ENCODE measurements around the gene ACP3.

ACP3 gene

DNA sequence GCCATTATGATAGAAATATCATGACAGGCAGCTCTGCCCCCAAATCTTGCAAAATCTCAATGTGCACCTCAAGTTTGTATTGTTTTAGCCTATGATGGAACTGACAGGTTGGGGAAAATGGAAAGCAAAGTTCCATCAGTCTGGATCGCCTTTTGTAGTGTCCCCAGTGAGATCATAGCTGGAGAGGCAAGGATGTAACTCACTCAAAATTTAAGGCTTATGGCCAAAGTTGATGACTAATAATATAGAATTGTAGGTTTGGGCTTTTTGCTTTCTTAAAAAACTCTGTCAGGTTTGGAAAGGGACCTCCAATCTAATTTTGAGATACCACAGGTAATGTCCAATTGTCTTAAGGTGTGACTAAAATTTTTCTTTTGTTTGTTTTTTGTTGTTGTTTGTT is 1.4 kb upstream of the ACP3 start:
- H3K36me3 ChIP-seq (ENCODE audit: insufficient read depth, insufficient read length, low read length) = no peaks in the 10 kb centered on the region
- H3K9me3 ChIP-seq (ENCODE audit: insufficient read depth, low read length) = no peaks in the 10 kb centered on the region
- no peak overlapping the region for H3K4me3 ChIP-seq (ENCODE audit: insufficient read length, low read depth)
- no peaks in the 10 kb centered on the region for H3K4me1 ChIP-seq (ENCODE audit: insufficient read depth, insufficient read length)
- H3K9ac ChIP-seq (ENCODE audit: insufficient read length, low read depth) = no peak overlapping the region
- DNase-seq (ENCODE audit: low read depth, low spot score) = no peak
- no peaks in the 10 kb centered on the region for H3K27me3 ChIP-seq (ENCODE audit: insufficient read depth, insufficient read length)
- no peak for TF ChIP-seq YY1 (IDR thresholded peaks at IDR 0.05; ENCODE audit: insufficient read depth, insufficient read length)
- no peak for TF ChIP-seq ZNF274 (IDR thresholded peaks at IDR 0.05; ENCODE audit: low read depth, low read length)
- no peak for TF ChIP-seq SUZ12 (IDR thresholded peaks at IDR 0.05; ENCODE audit: extremely low read depth, insufficient read depth, insufficient read length)

DNA sequence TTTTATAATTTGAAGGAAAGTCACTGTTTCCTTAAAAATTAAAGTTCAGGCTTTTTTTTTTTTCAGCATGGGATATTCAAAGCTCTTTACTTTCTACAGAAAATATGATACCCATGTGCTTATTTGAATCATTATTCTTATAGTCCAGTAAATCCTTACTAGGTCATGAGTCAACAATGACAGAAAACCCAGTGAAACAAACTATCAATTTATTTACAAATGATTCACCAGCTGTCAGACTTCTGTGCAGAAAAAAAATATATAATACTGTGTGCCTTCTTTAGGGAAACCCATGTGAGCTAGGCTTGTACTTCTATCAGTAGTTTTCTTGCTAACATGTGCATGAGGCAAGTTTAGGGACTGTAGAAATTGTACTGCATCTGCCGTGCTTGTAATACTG is 1.2 kb downstream of the ACP3 start:
- no peak overlapping the region for H3K4me3 ChIP-seq (ENCODE audit: insufficient read length, low read depth)
- DNase-seq (ENCODE audit: low read depth, low spot score) = no peak

DNA sequence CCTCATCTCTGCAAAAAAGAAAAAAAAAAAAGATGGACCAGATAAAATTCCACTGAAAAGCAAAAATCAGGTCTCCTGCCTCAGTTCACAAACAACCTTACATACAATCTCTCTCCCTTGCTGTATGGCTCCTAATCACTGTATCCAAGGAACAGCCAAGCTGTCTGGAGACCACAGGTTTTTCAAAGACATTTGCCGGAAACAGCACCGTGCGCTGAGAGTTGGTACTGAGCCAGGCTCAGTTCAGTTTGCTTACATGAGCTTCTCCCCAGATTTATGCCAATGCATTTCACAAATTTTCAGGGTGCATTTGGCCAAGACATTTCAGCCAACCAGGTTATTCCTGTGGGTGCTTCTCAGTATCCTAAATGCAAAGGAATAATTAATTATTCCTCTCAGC is 4.1 kb downstream of the ACP3 start:
- DNase-seq (ENCODE audit: low read depth, low spot score) = no peak
- H3K36me3 ChIP-seq (ENCODE audit: insufficient read depth, insufficient read length, low read length) = no peaks in the 10 kb centered on the region
- no peak overlapping the region for H3K4me3 ChIP-seq (ENCODE audit: insufficient read length, low read depth)
- H3K4me1 ChIP-seq (ENCODE audit: insufficient read depth, insufficient read length) = no peaks in the 10 kb centered on the region
- no peaks in the 10 kb centered on the region for H3K9me3 ChIP-seq (ENCODE audit: insufficient read depth, low read length)
- H3K9ac ChIP-seq (ENCODE audit: insufficient read length, low read depth) = no peak overlapping the region
- no peak for TF ChIP-seq ZNF274 (IDR thresholded peaks at IDR 0.05; ENCODE audit: low read depth, low read length)
- no peak for TF ChIP-seq YY1 (IDR thresholded peaks at IDR 0.05; ENCODE audit: insufficient read depth, insufficient read length)
- no peak for TF ChIP-seq SUZ12 (IDR thresholded peaks at IDR 0.05; ENCODE audit: extremely low read depth, insufficient read depth, insufficient read length)
- H3K27me3 ChIP-seq (ENCODE audit: insufficient read depth, insufficient read length) = no peaks in the 10 kb centered on the region

More for the DNA sequence above, 1.2 kb downstream of the ACP3 start:
- Histone ChIP-seq H3K36me3 (ENCODE audit: insufficient read depth, insufficient read length, low read length) (no peaks in the 10 kb centered on the region), H3K27me3 (ENCODE audit: insufficient read depth, insufficient read length) (no peaks in the 10 kb centered on the region), H3K9me3 (ENCODE audit: insufficient read depth, low read length) (no peaks in the 10 kb centered on the region), H3K9ac (ENCODE audit: insufficient read length, low read depth) (no peak overlapping the region), H3K4me1 (ENCODE audit: insufficient read depth, insufficient read length) (no peaks in the 10 kb centered on the region)
- TF ChIP-seq SUZ12 (IDR thresholded peaks at IDR 0.05; ENCODE audit: extremely low read depth, insufficient read depth, insufficient read length) (no peak), YY1 (IDR thresholded peaks at IDR 0.05; ENCODE audit: insufficient read depth, insufficient read length) (no peak), ZNF274 (IDR thresholded peaks at IDR 0.05; ENCODE audit: low read depth, low read length) (no peak)

DNA sequence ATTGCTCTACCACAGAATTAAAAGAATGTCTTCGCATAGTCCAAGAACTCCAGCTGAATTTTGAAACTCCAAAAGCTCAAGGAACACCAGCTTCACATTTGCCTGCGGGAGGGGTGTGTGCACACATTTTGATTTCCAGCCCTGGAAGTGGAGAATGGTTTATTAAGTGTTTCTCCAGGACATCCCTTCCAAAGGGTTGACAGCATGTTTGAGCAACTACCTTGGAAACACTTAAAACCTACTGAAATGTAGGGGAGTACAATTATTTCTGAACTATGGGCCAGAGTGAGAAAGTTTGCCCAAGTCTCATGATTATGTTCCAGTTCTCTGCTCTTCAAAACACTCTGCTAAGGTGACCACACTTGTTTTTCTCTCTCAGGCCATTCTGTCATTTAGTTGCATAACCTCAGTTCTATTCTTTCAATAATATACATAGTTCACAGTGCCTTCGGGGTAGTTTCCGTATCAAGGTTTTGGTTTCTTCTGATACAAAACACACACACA is 7.9 kb downstream of the ACP3 start:
- Histone ChIP-seq H3K27me3 (ENCODE audit: insufficient read depth, insufficient read length) (no peaks in the 10 kb centered on the region), H3K9me3 (ENCODE audit: insufficient read depth, low read length) (no peaks in the 10 kb centered on the region), H3K4me1 (ENCODE audit: insufficient read depth, insufficient read length) (no peaks in the 10 kb centered on the region), H3K4me3 (ENCODE audit: insufficient read length, low read depth) (no peak overlapping the region), H3K36me3 (ENCODE audit: insufficient read depth, insufficient read length, low read length) (no peaks in the 10 kb centered on the region), H3K9ac (ENCODE audit: insufficient read length, low read depth) (no peak overlapping the region)
- TF ChIP-seq SUZ12 (IDR thresholded peaks at IDR 0.05; ENCODE audit: extremely low read depth, insufficient read depth, insufficient read length) = no peak
- no peak for TF ChIP-seq ZNF274 (IDR thresholded peaks at IDR 0.05; ENCODE audit: low read depth, low read length)
- no peak for TF ChIP-seq YY1 (IDR thresholded peaks at IDR 0.05; ENCODE audit: insufficient read depth, insufficient read length)
- no peak for DNase-seq (ENCODE audit: low read depth, low spot score)

DNA sequence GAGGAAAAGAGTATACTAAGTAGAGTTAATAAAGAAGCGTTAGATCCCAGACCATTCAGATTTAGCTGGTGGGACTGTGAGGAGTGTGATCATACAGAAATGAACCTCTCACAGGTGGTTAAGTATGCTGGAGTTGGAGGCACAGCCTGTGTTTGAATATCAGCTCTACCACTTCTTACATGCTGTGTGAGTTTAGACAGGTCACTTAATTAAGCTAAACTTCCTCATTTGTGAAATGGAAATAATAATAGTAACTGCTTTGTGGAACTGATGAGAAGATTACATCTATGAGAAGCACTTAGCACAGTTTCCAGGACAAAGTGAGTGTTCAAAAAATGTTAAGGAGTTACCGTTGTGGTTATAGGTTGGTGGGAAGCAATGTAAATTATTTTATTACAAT is 8.4 kb downstream of the ACP3 start:
- no peak overlapping the region for H3K9ac ChIP-seq (ENCODE audit: insufficient read length, low read depth)
- no peaks in the 10 kb centered on the region for H3K9me3 ChIP-seq (ENCODE audit: insufficient read depth, low read length)
- TF ChIP-seq ZNF274 (IDR thresholded peaks at IDR 0.05; ENCODE audit: low read depth, low read length) (no peak), YY1 (IDR thresholded peaks at IDR 0.05; ENCODE audit: insufficient read depth, insufficient read length) (no peak), SUZ12 (IDR thresholded peaks at IDR 0.05; ENCODE audit: extremely low read depth, insufficient read depth, insufficient read length) (no peak)
- no peak for DNase-seq (ENCODE audit: low read depth, low spot score)
- H3K27me3 ChIP-seq (ENCODE audit: insufficient read depth, insufficient read length) = no peaks in the 10 kb centered on the region
- H3K36me3 ChIP-seq (ENCODE audit: insufficient read depth, insufficient read length, low read length) = no peaks in the 10 kb centered on the region
- no peaks in the 10 kb centered on the region for H3K4me1 ChIP-seq (ENCODE audit: insufficient read depth, insufficient read length)
- no peak overlapping the region for H3K4me3 ChIP-seq (ENCODE audit: insufficient read length, low read depth)

DNA sequence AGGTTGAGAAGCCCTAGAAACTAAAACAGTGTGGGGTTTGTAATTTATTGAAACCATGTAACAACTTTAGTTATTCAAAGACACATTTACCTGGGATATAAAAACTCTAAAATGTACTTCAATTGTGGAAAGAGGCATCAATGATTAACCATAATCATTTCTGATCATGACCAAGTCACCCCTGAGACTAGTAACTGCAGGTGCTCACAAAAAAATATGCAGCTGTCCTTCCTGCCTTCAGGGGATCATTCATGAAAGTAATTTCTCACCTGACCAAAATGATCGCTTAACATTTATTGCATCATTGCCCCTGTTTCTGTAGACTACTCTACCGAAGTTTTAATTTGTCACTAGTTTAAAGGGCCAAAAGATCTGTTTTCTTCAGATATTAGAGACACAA is 9.0 kb downstream of the ACP3 start:
- Histone ChIP-seq H3K9ac (ENCODE audit: insufficient read length, low read depth) (no peak overlapping the region), H3K36me3 (ENCODE audit: insufficient read depth, insufficient read length, low read length) (no peaks in the 10 kb centered on the region), H3K4me1 (ENCODE audit: insufficient read depth, insufficient read length) (no peaks in the 10 kb centered on the region), H3K4me3 (ENCODE audit: insufficient read length, low read depth) (no peak overlapping the region), H3K9me3 (ENCODE audit: insufficient read depth, low read length) (no peaks in the 10 kb centered on the region), H3K27me3 (ENCODE audit: insufficient read depth, insufficient read length) (no peaks in the 10 kb centered on the region)
- TF ChIP-seq ZNF274 (IDR thresholded peaks at IDR 0.05; ENCODE audit: low read depth, low read length) = no peak
- TF ChIP-seq YY1 (IDR thresholded peaks at IDR 0.05; ENCODE audit: insufficient read depth, insufficient read length) = no peak
- TF ChIP-seq SUZ12 (IDR thresholded peaks at IDR 0.05; ENCODE audit: extremely low read depth, insufficient read depth, insufficient read length) = no peak
- no peak for DNase-seq (ENCODE audit: low read depth, low spot score)

DNA sequence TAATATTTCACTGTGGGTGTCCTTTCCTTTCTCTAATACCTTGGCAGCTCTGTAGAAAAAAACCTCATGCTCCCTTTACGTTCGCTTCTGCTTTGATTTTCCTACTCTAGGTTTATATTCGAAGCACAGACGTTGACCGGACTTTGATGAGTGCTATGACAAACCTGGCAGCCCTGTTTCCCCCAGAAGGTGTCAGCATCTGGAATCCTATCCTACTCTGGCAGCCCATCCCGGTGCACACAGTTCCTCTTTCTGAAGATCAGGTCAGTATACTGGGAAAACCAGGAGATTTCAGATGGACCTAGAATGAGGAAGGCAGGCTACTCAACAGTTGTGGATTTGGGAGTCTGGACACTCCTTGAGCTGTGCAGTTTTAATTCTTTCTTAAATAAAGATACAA is 14.9 kb downstream of the ACP3 start:
- no peaks in the 10 kb centered on the region for H3K36me3 ChIP-seq (ENCODE audit: insufficient read depth, insufficient read length, low read length)

More for the DNA sequence above, 14.9 kb downstream of the ACP3 start:
- Histone ChIP-seq H3K9ac (ENCODE audit: insufficient read length, low read depth) (no peak overlapping the region), H3K27me3 (ENCODE audit: insufficient read depth, insufficient read length) (no peaks in the 10 kb centered on the region), H3K9me3 (ENCODE audit: insufficient read depth, low read length) (no peaks in the 10 kb centered on the region), H3K4me3 (ENCODE audit: insufficient read length, low read depth) (no peak overlapping the region), H3K4me1 (ENCODE audit: insufficient read depth, insufficient read length) (no peaks in the 10 kb centered on the region)
- DNase-seq (ENCODE audit: low read depth, low spot score) = no peak
- TF ChIP-seq YY1 (IDR thresholded peaks at IDR 0.05; ENCODE audit: insufficient read depth, insufficient read length) (no peak), SUZ12 (IDR thresholded peaks at IDR 0.05; ENCODE audit: extremely low read depth, insufficient read depth, insufficient read length) (no peak), ZNF274 (IDR thresholded peaks at IDR 0.05; ENCODE audit: low read depth, low read length) (no peak)
